ENCODE data around the gene BTBD2.
A peak's percentile ranks its signal among the peaks of the same experiment; 100 is the strongest.
"Not testable (repeated sequence)": the region's sequence is repeated elsewhere in the genome, so short reads cannot be mapped to it uniquely, and the experiment has no call there.

The BTBD2 gene

DNA sequence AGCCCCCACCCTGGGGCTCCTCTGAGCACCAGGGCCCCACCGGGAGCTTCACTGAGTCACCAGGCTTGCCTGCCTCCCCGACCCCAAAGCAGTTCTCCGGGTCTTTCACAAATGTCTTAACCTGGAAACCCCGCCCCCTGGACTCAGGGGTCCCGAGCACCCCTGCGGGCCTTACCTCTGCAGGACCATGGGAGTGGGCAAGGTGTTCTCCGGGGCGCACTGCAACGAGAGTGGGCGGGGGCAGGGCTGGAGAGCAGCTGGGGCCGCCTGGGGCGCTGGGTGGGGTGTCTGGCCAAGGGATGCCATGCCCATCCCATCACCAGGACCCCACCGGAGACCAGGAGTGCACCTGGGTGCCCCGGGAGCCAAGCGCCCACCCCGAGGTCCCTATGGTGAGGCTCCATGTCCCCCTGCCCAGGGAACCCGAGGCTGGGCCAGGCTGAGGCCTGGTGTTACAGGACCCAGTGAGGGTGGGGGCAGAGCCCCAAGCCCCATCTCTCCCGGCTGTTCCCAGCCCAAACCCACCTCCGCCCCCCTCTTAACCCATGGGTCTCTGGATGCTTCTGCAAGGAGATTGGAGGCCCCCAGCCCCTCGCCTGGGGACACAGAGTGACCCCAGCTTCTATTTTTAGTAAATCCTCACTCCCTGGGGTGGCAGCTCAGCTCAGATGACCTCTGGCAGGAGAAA lies 24.6 kb upstream of the BTBD2 start:
- no peak for DNase-seq (ENCODE audit: low spot score)

- no peak for DNase-seq (ENCODE audit: low spot score)
Measured at GRCh38 chr19:2039089-2039958, 23.8 kb upstream of the BTBD2 start.

GRCh38 chr19:2038284-2039088 lies 23.0 kb upstream of the BTBD2 start:
- peak; percentile 26 for DNase-seq (ENCODE audit: low spot score)

- no peak for DNase-seq (ENCODE audit: low spot score)
Measured at GRCh38 chr19:2037651-2038255, 22.2 kb upstream of the BTBD2 start.

DNA sequence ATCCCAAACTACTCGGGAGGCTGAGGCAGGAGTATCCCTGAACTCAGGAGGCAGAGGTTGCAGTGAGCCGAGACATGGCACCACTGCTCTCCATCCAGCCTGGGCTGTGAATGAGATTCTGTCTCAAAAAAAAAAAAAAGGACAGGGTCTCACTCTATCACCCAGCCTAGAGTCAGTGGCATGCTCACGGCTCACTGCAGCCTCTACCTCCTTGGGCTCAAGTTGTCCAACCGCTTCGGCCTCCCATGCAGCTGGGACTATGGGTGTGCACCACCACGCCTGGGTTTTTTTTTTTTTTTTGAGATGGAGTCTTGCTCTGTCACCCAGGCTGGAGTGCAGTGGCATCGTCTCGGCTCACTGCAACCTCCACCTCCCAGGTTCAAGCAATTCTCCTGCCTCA lies 20.9 kb upstream of the BTBD2 start:
- DNase-seq (ENCODE audit: low spot score): peak; percentile 20

- peak; percentile 22 for DNase-seq (ENCODE audit: low spot score)
Measured at GRCh38 chr19:2035590-2035991, 20.1 kb upstream of the BTBD2 start.

- peak; percentile 95 for DNase-seq (ENCODE audit: low spot score)
Measured at GRCh38 chr19:2034729-2035589, 19.4 kb upstream of the BTBD2 start.

GRCh38 chr19:2034253-2034652 lies 18.7 kb upstream of the BTBD2 start:
- not testable (repeated sequence) for DNase-seq (ENCODE audit: low spot score)

GRCh38 chr19:2033825-2034159 lies 18.3 kb upstream of the BTBD2 start:
- no peak for DNase-seq (ENCODE audit: low spot score)

DNA sequence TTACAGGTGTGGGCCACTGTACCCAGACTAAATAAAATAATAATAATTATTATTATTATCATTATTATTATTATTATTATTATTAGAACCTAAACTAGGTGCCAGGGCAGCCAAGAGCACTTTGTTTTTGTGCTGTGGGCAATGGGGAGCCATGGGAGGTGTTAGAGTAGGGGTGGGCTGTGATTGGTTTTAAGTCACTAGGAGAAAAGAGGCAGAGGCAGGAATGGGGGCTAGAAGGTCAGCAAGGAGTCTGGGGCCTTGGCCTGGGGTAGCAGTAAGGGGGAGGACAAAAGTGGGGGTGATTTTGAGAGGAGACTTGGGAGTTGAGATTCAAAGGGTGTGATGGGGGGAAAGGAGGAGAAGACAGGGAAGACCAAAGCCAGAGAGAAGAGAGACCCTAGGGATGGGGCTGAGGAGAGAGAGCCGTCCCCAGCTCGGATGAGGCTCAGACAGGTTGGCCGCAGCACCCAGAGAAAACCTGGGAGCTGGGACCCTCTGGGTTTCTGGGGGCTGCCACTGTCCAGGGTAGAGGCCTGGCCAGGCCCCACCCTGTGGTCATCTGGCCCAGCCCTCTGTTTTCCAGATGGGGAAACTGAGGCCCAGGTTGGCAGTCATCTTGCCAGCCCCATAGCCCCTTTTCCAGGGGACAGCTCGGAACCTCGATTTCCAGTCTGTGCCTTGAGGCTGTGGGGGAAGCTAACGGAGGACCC lies 17.8 kb upstream of the BTBD2 start:
- no peak for DNase-seq (ENCODE audit: low spot score)

GRCh38 chr19:2032296-2032941 lies 16.9 kb upstream of the BTBD2 start:
- no peak for DNase-seq (ENCODE audit: low spot score)

DNA sequence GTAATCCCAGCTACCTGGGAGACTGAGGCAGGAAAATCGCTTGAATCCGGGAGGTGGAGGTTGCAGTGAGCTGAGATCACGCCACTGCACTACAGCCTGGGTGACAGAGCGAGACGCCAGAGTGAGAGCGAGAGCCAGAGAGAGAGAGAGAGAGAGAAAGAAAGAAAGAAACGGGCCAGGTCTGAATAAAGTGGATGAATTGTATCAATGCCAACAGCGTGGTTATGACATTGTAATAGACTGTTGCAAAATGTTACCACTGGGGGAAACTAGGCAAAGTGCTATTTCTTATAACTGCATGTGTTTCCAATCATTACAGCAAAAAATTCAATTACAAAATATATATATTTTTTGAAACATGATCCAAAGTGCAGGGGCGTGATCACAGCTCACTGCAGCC lies 11.8 kb upstream of the BTBD2 start:
- DNase-seq (ENCODE audit: low spot score): no peak

DNA sequence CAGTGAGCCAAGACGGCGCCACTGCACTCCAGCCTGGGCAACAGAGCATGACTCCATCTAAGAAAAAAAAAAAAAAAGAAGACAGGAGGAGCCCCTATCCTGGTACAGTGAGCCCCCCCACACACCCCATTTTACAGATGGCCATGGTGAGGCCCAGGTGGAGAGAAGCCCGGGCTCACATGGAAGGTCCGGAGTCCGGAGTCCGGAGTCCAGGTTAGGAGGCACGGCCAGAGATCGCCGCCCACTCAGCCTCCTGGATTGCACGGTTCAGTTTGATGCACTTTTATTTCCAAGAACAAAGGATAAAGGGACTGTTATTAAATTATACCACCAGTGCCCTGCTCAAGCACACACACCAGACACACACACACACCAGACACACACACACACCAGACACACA lies 11.3 kb upstream of the BTBD2 start:
- DNase-seq (ENCODE audit: low spot score): no peak

DNA sequence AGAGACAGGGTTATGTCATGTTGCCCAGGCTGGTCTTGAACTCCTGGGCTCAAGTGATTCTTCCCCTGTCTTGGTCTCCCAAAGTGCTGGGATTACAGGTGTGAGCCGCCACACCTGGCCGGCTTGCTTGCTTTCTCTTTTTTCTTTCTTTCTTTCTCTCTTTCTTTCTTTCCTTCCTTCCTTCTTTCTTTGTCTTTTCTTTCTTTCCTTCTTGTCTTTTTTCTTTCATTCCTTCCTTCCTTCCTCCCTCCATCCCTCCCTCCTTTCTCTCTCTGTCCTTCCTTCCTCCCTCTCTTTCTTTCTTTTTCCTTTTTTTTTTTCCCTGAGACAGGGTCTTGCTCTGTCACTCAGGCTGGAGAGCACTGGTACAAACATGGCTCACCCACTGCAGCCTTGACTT lies 6.8 kb upstream of the BTBD2 start:
- no peak for DNase-seq (ENCODE audit: low spot score)

DNA sequence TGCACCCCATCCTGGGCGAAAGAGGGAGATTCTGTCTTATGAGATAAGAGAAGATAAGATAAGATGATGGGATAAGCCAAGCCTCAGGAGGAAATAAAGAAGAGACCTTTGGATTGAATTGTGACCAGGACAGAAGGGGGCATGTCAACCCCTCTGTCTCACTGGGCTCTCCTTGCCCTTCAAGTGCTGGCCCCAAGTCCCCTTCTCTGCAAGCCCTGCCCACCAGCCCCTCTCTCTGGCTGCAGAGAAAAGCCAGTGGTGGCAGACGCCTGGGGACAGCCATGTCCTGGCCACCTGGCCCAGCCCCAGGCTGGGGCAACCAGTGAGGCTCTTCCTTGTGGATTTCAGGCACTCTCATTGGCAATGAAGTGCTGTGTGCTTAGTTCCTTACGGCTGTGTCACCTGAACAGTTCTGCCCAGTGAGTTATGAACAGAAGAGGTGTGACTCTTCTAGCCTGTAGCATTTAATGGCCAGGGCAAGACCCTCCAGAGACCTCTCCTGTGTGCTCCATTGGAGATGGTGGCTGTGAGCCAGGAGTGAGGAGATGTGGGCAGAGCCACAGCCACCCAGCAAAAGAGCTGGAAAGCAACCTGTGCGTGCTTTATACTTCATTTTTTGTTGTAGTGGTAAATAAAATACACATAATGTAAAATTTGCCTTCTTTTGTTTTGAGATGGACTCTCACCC lies 6.1 kb upstream of the BTBD2 start:
- no peak for DNase-seq (ENCODE audit: low spot score)

DNA sequence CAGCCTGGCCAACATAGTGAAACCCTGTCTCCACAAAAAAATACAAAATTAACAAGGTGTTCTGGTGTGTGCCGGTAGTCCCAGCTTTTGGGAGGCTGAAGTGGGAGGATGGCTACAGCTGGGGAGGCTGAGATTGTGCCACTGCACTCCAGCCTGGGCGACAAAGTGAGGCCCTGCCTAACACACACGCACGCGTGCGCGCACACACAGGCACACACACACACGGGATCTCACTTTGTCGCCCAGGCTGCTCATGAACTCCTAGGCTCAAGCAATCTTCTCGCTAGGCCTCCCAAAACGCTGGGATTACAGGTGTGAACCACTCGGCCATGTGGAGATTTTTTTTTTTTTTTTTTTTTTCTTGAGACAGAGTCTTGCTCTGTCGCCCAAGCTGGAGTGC lies 3.2 kb upstream of the BTBD2 start:
- DNase-seq (ENCODE audit: low spot score): no peak

GRCh38 chr19:2016041-2016807 lies 710 bp upstream of the BTBD2 start:
- DNase-seq (ENCODE audit: low spot score): peak; percentile 62

- peak; percentile 47 for DNase-seq (ENCODE audit: low spot score)
Measured at GRCh38 chr19:2014731-2015607, 545 bp downstream of the BTBD2 start.

Measured in NAMALWA (cell line).